ENCODE measurements around the gene SLC16A5.

Gene SLC16A5

GRCh38 chr17:75131278-75132017 is 43.7 kb downstream of the SLC16A5 start, which contains the start of gene NT5C:
Gene NT5C (minus strand): TSS chr17:75131742. CDS start chr17:75131707, 35 bp downstream.
- peak; percentile 88 for TF ChIP-seq FOXP2 (optimal IDR thresholded peaks at IDR 0.05; ENCODE audit: borderline replicate concordance, extremely low read depth, extremely low read length, insufficient read depth)
- TF ChIP-seq POLR2AphosphoS5 (IDR thresholded peaks at IDR 0.05; ENCODE audit: low read depth, low read length), result peak; percentile 91
- peak; percentile 88 for TF ChIP-seq TAF1 (IDR thresholded peaks at IDR 0.05; ENCODE audit: borderline replicate concordance, insufficient read depth, low read length)
- peak; percentile 83; the same call in 1 of the 2 replicates for TF ChIP-seq SIN3A (IDR thresholded peaks at IDR 0.05; ENCODE audit: borderline replicate concordance, insufficient read depth, low read length)
- no peak for TF ChIP-seq REST (IDR thresholded peaks at IDR 0.05; ENCODE audit: insufficient read depth in 1 of 2, low read depth in 2 of 2, low read length in 2 of 2)

GRCh38 chr17:75133001-75133400 is 45.2 kb downstream of the SLC16A5 start:
- no peak for TF ChIP-seq TAF1 (IDR thresholded peaks at IDR 0.05; ENCODE audit: borderline replicate concordance, insufficient read depth, low read length)
- TF ChIP-seq SIN3A (IDR thresholded peaks at IDR 0.05; ENCODE audit: borderline replicate concordance, insufficient read depth, low read length), result no peak
- no peak for TF ChIP-seq FOXP2 (optimal IDR thresholded peaks at IDR 0.05; ENCODE audit: borderline replicate concordance, extremely low read depth, extremely low read length, insufficient read depth)
- TF ChIP-seq REST (IDR thresholded peaks at IDR 0.05; ENCODE audit: insufficient read depth in 1 of 2, low read depth in 2 of 2, low read length in 2 of 2), result no peak
- no peak for TF ChIP-seq POLR2AphosphoS5 (IDR thresholded peaks at IDR 0.05; ENCODE audit: low read depth, low read length)

- no peak; the same call in 1 of the 2 replicates for TF ChIP-seq POLR2AphosphoS5 (IDR thresholded peaks at IDR 0.05; ENCODE audit: low read depth, low read length)
- no peak for TF ChIP-seq FOXP2 (optimal IDR thresholded peaks at IDR 0.05; ENCODE audit: borderline replicate concordance, extremely low read depth, extremely low read length, insufficient read depth)
- no peak for TF ChIP-seq TAF1 (IDR thresholded peaks at IDR 0.05; ENCODE audit: borderline replicate concordance, insufficient read depth, low read length)
- no peak for TF ChIP-seq SIN3A (IDR thresholded peaks at IDR 0.05; ENCODE audit: borderline replicate concordance, insufficient read depth, low read length)
- no peak for TF ChIP-seq REST (IDR thresholded peaks at IDR 0.05; ENCODE audit: insufficient read depth in 1 of 2, low read depth in 2 of 2, low read length in 2 of 2)
These were observed 47.7 kb downstream of the SLC16A5 start for GRCh38 chr17:75135452-75135851.

DNA sequence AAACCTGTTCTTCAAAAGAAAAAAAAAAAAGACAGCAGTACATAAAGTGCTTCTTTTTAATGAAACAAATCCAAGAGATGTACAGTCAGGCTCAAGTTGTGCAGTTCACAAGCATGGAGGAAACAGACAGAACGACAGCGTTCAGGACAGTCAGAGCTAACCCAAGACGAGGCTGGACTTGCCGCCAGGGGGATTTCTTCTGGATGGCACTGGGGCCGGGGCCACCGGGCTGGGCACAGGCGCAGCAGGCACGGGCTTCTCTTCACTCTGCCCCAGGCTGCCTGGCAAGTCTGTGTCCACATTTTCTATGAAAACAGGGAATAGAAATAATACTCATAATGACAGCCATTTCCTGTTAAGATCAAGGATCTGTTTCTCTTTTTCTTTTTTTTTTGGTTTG is 48.2 kb downstream of the SLC16A5 start:
- TF ChIP-seq SIN3A (IDR thresholded peaks at IDR 0.05; ENCODE audit: borderline replicate concordance, insufficient read depth, low read length) (no peak), FOXP2 (optimal IDR thresholded peaks at IDR 0.05; ENCODE audit: borderline replicate concordance, extremely low read depth, extremely low read length, insufficient read depth) (no peak), TAF1 (IDR thresholded peaks at IDR 0.05; ENCODE audit: borderline replicate concordance, insufficient read depth, low read length) (no peak)

DNA sequence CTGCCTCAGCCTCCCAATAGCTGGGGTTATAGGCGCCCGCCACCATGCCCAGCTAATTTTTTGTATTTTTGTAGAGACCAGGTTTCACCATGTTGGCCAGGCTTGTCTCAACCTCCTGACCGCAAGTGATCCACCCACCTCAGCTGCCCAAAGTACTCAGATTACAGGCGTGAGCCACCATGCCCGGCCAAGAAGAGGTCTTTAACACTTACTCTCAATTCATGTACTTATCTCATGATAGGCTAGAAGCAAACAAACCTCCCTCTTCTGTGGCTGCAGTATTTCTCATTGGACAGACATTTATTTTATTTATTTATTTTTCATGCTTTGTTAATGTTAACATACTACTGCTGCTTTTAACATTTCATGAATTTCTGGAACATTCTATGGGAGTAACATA is 50.8 kb downstream of the SLC16A5 start:
- no peak for TF ChIP-seq TAF1 (IDR thresholded peaks at IDR 0.05; ENCODE audit: borderline replicate concordance, insufficient read depth, low read length)
- TF ChIP-seq FOXP2 (optimal IDR thresholded peaks at IDR 0.05; ENCODE audit: borderline replicate concordance, extremely low read depth, extremely low read length, insufficient read depth), result no peak
- TF ChIP-seq REST (IDR thresholded peaks at IDR 0.05; ENCODE audit: insufficient read depth in 1 of 2, low read depth in 2 of 2, low read length in 2 of 2), result no peak
- no peak for TF ChIP-seq SIN3A (IDR thresholded peaks at IDR 0.05; ENCODE audit: borderline replicate concordance, insufficient read depth, low read length)
- TF ChIP-seq POLR2AphosphoS5 (IDR thresholded peaks at IDR 0.05; ENCODE audit: low read depth, low read length), result no peak
